GM18907 (cell line): ENCODE measurements around the gene RTL5.
A peak's percentile ranks its signal among the peaks of the same experiment; 100 is the strongest.
"Not testable (repeated sequence)": the region's sequence is repeated elsewhere in the genome, so short reads cannot be mapped to it uniquely, and the experiment has no call there.

Experiments
- ATAC-seq: cut with Tn5 transposase; IDR thresholded peaks from one replicate; pipeline ENCODE4 v1.9.1; 2021; ENCODE audit warnings: mild to moderate bottlenecking, moderate library complexity; ENCODE audit not compliant: unreplicated experiment

RTL5 gene

DNA sequence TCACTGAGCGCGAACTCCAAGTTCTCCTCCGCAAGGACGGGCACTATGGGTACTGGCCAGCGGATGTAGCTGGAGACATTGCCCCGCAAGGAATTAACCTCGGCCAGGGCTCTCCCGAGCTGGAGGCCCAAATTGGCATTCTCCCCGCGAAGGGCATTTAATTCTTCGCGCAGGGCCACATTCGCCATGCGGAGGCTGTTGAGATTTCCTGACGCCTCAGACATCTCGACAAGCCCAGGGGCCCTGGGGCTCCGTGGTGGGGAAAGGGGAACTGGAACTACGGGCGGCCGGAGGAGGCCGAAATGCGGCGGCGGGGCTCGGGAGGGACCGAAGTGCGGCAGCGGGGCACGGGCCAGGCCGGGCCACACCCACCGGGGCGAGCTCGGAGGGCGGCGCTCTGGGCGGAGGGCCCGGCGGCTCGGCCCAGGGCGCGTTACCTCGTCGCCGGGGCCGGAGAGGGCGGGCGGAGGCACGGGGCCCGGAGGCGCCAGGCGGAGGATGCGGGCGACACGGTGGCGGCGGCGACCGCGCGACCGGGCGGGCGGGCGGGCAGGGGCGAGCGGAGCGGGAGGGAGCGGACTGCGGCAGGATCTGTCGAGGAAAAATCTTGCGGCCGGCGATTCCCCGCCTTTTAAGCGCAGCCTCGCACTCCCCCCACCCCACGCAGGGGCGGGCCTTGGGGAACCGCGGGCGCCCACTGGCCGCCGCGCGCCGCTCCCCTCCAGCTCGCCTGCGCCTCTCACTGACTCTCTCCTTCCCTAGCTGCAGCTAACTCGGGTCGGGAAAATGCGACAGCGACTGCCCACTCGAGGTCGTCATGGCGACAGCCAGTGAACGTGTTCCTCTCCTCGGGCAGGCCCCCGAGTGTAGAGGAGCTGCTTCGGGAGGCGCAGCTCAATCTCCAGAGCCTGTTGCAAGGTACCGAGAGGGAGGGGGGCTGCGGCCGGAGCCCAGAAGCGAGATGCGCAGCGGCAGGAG, at the start of gene RTL5:
RTL5 (minus strand) TSS at position 599 of the 978 bp plus-strand sequence.
- peak; percentile 56 for ATAC-seq

DNA sequence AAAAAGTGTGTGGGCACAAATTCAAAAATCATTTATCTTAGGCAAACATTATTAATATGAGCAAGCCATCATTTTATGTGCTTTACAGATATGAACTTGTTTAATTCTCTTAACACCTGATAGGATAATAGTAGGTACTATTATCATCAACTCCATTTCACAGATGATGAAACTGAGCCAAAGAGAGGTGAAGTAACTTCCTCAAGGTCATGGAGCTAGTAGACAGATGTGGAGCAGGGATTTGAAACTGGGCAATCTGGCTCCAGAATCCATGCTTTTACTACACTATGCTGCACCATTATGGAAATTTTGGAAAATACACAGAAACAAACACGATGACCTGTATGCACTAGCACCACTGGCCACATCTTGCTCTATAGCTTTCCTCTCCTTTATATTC, 48.8 kb upstream of the RTL5 start:
- ATAC-seq, result no peak

DNA sequence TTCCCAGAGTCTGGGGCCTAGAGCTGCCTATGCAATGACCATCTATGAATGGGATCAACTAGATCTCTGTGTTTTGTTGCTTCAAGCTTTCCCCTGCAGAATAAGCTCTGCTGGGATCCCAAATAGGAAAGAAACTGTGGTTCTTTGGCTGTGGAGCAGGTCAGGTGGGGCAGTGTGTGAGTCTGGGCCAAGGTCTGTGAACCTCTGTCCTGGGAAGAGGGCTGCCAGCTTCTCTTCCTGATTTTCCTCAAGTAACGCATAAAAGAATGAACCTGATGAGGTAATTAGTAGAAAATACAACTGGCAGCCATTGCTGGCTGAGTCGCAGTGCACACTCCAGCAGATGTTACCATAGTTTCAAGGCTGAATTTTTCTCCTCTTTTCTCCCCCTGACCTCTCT, 45.3 kb upstream of the RTL5 start:
- no peak for ATAC-seq

DNA sequence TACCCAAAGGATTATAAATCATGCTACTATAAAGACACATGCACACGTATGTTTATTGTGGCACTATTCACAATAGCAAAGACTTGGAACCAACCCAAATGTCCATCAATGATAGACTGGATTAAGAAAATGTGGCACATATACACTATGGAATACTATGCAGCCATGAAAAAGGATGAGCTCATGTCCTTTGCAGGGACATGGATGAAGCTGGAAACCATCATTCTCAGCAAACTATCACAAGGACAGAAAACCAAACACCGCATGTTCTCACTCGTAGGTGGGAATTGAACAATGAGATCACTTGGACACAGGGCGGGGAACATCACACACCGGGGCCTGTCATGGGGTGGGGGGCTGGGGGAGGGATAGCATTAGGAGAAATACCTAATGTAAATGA, 44.6 kb upstream of the RTL5 start:
- not testable (repeated sequence) for ATAC-seq

DNA sequence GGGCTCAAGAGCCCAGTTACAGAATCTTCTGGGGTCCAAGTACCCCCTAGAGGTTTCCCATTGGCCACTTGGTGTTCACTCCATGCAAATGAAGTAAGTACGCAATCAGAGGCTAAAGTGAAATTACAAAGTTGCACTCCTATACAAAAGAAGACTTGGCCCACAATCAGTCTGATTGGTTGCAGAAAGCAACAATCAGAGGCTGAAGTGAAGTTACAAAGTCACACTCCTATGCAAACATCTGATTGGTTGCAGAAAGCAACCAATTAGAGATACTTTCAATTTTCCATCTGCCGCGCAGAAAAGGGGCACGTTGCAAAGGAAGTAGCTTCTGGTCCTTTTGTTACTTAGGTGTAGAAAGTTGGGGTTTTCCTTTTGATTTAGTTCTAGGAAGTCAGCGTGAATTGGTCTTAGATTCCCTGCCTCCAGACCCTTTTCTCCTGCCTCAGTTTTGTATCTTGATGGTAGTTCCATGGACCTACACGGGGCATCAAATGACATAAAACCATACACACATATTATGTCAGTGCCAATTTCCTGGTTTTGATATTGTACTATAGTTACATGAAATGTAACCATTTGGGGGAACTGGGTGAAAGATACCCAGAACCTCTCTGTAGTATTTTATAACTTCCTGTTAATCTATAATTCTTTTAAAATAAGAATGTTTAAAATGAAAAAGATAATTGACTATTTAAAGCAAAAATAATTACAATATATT, 37.5 kb upstream of the RTL5 start:
- no peak for ATAC-seq

DNA sequence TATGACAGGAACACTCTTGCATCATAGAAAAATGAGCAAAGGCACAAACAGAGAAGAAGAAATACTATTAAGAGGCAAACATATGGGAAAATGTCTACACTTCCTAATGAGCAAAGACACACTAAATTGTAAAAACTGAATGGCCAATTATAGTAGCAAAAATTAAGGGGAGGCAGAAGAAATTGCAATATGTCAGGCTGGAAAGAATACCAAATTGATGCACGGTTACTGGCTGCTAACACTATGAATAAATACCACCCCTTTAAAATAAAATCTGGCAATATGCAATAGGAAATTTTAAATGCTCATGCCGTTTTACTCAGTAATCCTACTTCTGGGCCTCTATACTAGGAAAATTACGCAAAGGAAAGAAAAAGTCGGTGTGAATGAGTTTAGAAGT, 33.8 kb upstream of the RTL5 start:
- ATAC-seq, result no peak

DNA sequence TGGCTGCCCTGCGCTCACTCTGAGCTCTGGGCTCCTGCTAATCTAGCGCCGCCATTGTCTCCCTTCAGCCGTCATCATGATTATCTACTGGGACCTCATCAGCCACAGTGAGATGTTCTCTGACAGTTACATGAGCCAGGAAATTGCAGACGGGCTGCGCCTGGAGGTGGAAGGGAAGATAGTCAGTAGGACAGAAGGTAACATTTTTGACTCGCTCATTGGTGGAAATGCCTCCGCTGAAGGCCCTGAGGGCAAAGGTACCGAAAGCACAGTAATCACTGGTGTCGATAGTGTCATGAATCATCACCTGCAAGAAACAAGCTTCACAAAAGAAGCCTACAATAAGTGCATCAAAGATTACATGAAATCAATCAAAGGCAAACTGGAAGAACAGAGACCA, 28.1 kb upstream of the RTL5 start:
- ATAC-seq, result no peak

DNA sequence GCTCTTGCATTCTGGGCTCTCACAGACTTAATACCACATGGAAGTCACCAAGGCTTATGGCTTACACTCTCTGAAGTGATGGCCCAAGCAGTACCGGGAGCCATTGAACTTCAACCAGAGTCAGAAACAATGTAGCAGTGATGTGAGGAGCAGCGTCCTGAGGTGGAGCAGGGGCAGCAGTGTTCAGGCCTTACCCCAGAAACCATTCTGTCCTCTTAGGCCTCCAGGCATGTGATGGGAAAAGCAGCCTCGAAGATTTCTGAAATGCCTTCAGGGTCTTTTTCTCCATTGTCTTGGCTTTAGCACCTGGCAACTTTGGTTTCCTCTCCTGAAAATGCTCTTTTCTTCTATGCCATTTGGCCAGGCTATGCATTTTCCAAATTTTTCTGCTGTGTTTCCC, 27.1 kb upstream of the RTL5 start:
- no peak for ATAC-seq

DNA sequence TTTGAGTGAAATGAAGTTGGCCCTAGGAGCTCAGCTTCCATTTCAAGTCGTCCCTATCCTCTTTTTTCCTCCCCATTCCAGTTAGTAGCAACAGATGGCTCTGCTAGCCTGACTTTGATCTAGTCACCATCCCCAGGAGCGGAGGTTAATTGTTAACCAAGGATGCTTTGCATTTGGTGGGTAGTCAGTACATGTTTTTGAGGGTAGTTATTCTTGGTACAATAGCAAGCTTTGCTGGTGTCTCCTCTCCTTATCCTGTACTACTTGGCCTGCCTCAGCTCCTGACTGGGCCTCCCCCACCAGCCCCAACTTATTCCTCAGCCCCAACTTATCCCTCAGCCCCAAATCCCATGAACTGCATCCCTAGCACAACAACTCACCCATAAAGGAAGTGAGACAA, 14.8 kb upstream of the RTL5 start:
- no peak for ATAC-seq

DNA sequence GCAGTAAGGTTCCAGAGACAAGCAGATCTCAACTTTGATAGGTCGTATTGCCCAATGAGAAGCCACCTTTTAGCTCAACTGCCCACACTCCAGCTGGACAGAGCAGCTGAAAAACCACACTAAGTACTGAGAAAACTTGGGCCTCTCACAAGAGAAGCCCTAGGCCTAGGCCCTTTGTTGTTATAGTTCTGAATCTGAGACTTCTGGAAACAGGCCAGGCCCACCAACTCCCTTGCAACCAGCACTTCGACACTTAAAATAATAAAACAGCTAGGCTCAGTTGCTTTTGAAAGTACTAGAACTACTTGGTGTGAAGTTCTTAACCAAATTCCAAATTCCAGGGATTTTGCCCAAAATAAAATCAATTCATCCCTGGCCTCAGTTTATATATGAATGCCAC, 13.5 kb upstream of the RTL5 start:
- no peak for ATAC-seq

DNA sequence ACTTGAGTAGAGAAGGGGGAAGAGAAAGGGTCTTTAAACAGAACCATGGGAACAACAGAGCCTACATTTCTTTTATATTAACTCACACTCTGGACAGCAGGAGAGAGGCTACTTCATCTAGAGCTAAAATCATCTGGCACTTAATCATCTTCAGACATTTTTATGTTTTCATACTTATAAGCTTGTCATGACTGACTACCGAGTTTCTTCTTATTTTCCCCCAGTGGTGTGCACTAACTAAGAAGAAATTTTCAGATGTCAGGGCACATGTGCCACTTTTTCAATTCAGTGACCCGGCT, 11.8 kb upstream of the RTL5 start:
- ATAC-seq, result no peak

DNA sequence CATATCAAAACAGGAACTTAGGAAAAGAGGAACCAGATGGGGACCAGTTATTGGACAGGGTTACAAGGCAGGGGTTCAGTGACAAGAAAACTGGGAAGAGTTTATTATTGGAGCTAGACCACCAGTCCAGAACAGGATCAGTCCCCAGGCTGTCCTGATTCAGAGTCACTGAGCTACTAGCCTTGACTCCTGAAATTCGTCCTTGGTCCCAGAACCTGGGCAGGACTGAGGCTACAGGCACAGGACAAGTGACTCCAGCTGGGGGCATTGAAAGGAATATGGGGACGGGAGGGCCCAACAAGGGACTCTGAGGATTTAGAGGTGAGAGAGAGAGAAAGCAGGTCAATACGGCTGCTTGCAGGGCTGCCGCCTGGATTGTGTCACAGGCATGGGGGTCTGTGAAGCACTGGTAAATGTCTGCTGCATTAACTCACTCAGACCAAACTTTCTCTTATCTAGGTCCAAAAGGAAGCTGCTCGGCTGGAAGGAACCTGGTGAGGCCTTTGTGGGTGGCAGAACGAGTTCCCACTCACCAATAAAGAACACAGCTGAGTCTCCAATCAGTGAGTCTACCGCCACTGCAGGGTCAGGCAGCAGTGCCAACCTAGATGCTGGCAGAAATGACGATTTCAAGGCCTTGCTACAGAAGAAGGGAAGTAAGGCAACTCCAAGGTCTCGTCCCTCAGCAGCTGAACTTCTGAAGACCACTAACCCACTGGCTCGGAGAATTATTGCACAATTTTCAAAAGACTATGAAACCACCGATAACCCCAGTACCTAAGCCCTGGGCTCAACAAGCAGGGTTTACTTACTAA, 11.3 kb upstream of the RTL5 start:
- no peak for ATAC-seq

DNA sequence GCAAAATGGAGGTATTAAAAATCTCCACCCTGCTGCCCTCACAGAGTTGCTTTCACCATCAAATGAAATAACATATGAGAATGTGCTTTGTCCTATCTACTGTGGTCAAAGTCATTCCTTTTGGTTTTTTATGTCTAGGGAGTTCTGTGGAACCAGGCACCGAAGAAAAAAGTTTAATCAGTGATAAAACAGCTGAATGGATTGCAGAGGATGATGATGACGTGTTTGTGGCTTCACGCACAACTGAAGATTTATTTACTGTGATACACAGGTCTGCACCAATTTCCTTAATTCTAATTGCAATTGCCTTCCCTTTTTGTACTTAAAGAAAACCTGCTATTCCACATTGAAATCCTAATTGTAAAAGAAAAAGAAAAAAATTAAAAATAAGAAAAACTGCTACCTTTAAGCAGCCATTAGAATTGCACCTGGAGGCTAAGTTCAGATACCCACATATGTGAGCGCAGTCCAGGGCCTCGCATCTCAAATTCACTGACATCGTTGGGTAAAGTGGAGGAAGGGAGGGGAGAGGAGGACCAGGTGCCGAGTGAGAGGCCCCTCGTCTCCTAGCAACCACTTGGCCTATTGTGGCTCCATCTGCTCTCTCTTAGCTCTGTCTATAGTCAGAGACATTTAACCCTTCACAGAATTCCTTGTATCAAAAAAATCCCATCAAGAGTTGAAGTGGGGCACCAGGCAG, 10.5 kb upstream of the RTL5 start:
- ATAC-seq, result no peak

DNA sequence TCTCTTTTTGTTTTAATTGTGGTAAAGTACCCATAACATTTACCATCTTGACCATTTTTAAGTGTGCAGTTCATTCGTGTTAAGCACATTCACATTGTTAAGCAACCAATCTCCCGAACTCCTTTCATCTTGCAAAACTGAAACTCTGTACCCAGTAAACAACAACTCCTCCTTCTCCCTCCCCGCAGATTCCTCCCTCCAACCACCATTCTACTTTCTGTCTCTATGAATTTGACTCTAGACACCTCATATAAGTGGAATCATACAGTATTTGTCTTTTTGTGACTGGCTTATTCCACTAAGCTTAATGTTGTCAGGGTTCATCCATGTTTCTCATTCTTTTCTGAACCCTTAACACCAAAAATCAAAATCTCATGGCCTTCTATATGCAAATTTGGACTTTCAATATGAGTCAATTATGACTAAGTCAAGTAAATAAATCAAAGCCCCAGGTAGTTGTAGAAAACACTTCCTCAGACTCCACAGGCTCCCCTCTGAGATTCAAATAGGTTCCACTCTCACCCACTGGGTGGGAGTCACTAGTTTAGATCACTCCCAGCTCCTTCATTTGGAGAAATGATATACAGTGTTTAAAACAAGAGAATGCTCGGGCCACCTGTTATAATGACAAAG, 9.8 kb upstream of the RTL5 start:
- ATAC-seq, result peak; percentile 71

DNA sequence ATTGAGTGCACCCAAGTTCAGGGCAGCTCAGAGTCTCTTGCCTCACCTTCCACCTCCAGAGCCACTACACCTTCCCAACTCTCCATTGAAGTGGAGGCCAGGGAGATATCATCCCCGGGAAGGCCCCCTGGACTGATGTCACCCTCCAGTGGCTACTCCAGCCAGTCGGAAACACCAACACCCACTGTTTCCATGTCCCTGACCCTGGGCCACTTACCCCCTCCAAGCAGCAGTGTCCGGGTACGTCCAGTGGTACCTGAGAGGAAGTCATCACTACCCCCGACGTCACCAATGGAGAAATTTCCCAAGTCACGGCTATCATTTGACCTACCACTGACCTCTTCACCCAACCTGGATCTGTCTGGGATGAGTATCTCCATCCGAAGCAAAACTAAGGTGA, 7.8 kb upstream of the RTL5 start:
- no peak for ATAC-seq

DNA sequence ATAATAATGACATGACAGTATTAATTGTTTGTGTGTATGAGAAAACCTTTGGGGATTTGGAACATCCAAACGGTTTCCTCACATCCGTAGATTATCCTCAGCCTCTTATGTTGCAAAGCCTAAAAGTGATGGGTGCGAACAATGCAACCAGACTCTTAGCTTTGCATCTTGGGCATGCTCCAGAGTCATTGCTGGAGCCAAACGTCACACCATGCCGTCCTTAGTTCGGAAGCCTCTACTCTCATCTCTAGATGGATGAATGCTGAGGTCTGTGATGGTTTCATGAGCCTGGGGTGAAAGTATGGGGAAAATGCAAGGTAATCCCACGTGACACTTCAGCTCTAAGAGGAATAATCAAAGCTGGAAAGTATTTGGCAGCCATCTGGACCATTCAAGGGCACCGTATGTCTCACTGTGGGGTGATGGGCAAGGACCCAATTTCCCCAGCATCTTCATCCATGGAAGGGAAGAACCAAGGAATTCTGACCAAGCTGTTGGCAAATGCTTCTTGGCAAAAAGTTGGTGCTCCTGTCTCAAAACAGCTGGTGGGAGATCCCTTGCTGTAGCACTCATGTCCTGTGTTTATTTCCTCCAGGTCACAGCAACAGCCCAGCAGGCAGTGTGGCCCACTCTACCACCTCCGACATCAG, 6.3 kb upstream of the RTL5 start:
- no peak for ATAC-seq

DNA sequence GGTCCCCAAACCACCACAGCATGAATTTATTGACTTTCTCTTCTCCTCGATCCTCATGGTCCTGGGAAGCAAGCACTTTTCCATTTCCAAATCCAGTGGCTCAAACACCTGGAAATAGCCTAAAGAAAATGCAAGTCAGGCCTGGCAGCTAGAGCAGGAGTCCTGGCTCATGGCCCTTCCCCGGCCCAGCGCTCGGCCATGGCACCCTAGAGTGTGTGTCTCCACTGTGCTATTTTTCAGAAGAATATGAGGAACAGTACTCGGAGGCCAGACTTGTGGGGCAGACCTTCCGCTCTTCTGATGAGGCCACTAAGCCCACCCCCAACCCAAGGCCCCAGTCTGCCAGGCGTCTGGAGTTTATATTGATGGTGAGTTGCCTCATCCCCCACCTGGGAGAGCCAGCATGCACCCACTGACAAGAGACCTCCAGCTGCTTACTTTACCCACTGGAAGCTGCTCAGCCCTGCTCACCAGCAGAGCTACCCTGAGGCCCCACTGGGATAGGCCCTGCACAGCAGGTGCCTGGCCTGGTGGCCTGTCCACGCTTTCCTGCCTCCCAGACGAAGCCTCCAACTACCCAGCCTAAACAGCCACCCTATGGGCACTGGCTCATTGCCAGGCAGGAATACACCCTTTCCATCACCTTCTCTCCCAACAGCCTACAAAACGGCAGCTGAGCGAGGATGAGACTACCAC, 2.3 kb upstream of the RTL5 start:
- ATAC-seq, result no peak

DNA sequence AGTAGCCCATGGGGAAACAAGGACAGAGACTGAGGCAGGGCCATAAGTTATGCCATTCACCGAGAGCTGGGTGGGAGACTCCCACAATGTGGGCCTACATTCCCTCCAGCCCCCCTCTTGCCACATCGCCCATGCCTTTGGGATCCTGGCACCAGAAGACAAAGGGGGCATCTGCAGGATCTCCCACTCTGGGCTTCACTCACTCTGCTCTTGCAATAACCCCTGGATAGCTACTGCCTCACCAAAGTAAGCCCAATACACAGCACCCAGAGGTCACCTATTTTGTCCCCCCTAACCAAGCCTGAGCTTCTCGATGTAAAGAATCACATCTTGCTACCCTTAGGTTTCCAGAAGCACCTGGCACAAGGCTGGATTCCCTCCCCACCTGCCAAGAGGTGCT, 741 bp upstream of the RTL5 start:
- no peak for ATAC-seq

DNA sequence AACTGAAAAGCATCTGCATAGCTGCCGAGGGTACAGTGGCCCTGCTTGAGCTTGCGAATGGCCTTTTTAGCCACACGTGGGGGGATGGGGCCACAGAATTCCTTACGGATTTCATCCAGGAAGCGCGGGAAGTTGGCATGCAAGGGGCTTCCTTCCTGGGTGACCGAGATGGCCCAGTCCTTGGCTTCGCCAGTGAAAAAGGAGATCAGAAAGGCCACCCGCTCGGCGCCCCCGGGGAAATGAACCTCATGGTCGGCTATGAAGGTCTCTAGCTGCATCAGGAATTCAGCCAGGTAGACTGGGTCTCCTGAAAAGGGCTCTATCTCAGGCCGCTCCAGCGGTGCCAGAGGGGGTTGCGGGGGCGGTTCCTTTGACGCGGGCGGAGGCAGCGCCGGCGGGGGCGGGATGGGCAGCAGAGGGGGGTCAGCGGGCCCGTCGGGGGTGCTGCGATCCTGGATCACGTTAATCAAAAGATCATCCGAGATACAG, 909 bp downstream of the RTL5 start:
- no peak for ATAC-seq
